ENCODE measurements around the gene SCGB1D4.

- TF ChIP-seq, protein P1, sequence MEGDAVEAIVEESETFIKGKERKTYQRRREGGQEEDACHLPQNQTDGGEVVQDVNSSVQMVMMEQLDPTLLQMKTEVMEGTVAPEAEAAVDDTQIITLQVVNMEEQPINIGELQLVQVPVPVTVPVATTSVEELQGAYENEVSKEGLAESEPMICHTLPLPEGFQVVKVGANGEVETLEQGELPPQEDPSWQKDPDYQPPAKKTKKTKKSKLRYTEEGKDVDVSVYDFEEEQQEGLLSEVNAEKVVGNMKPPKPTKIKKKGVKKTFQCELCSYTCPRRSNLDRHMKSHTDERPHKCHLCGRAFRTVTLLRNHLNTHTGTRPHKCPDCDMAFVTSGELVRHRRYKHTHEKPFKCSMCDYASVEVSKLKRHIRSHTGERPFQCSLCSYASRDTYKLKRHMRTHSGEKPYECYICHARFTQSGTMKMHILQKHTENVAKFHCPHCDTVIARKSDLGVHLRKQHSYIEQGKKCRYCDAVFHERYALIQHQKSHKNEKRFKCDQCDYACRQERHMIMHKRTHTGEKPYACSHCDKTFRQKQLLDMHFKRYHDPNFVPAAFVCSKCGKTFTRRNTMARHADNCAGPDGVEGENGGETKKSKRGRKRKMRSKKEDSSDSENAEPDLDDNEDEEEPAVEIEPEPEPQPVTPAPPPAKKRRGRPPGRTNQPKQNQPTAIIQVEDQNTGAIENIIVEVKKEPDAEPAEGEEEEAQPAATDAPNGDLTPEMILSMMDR (IDR thresholded peaks at IDR 0.05; ENCODE audit: insufficient read depth, low read length, poor library complexity, severe bottlenecking): no peak
- TF ChIP-seq EZH2phosphoT487 (conservative IDR thresholded peaks at IDR 0.05; ENCODE audit: low read length): no peak
These were observed 9.1 kb upstream of the SCGB1D4 start for GRCh38 chr11:62307950-62308349.
